Fibroblast of lung (primary cell): Measurements from ENCODE around the gene HMGB3. TPM values are rescaled to one million over a fixed set of nuclear protein-coding genes. Genes with fewer than 3 reads are reported as not detected.
"Not testable (repeated sequence)": the region's sequence is repeated elsewhere in the genome, so short reads cannot be mapped to it uniquely, and the experiment has no call there.

Source experiments
- DNase-seq, 2 donors: peaks; one replicate each; pipeline versions ENCODE4 v3.0.0 to v3.0.0-alpha.2; 2010; ENCODE audit warnings: low read depth in 2 of 2
- H2AFZ ChIP-seq: 2 replicates; pipeline ENCODE4 v1.5.1; 2012; ENCODE audit warnings: low read length, control low read depth, inconsistent platforms
- H3K27ac ChIP-seq: 2 replicates; pipeline ENCODE4 v1.5.1; 2011; ENCODE audit warnings: low read length, control low read depth; ENCODE audit not compliant: insufficient read depth
- H3K27me3 ChIP-seq: 2 replicates; pipeline ENCODE4 v1.5.1; 2011; ENCODE audit warnings: mild to moderate bottlenecking, low read length; ENCODE audit not compliant: control insufficient read depth, insufficient read depth
- H3K36me3 ChIP-seq: 2 replicates; pipeline ENCODE4 v1.5.1; 2011; ENCODE audit warnings: low read length; ENCODE audit not compliant: control insufficient read depth, insufficient read depth
- H3K4me1 ChIP-seq: 2 replicates; pipeline ENCODE4 v1.5.1; 2011; ENCODE audit warnings: low read length; ENCODE audit not compliant: control insufficient read depth, insufficient read depth; ENCODE audit errors: extremely low read depth
- H3K4me2 ChIP-seq: 2 replicates; pipeline ENCODE4 v1.5.1; 2011; ENCODE audit warnings: low read length, control low read depth; ENCODE audit not compliant: insufficient read depth; ENCODE audit errors: extremely low read depth
- H3K4me3 ChIP-seq, 4 experiments: fragments of 200-600 bp in 1 of 4; sonication (generic) in 1 of 4; replicated peaks in 1 of 4; 2 replicates each; pipeline ENCODE4 v1.5.1; 2011 to 2016; ENCODE audit warnings: low read length in 4 of 4, low read depth in 3 of 4, mild to moderate bottlenecking in 3 of 4, control low read depth in 2 of 4, inconsistent platforms in 1 of 4, mixed read lengths in 1 of 4; ENCODE audit not compliant: insufficient read depth in 1 of 4; ENCODE audit errors: control extremely low read depth in 1 of 4
- H3K79me2 ChIP-seq: 2 replicates; pipeline ENCODE4 v1.5.1; 2012; ENCODE audit warnings: mild to moderate bottlenecking, low read length, inconsistent platforms; ENCODE audit not compliant: control insufficient read depth, insufficient read depth
- H3K9ac ChIP-seq: 2 replicates; pipeline ENCODE4 v1.5.1; 2011; ENCODE audit warnings: mild to moderate bottlenecking, low read length, control low read depth; ENCODE audit not compliant: insufficient read depth
- H3K9me3 ChIP-seq: 2 replicates; pipeline ENCODE4 v1.5.1; 2012; ENCODE audit warnings: low read depth, low read length; ENCODE audit not compliant: control insufficient read depth, insufficient read depth
- H4K20me1 ChIP-seq: 2 replicates; pipeline ENCODE4 v1.5.1; 2011; ENCODE audit warnings: low read length; ENCODE audit not compliant: control insufficient read depth, insufficient read depth; ENCODE audit errors: extremely low read depth
- CTCF ChIP-seq, 2 donors: IDR thresholded peaks in 1 of 2; conservative IDR thresholded peaks in 1 of 2; 1 replicate in 1 of 2; 2 replicates in 1 of 2; pipeline ENCODE4 v1.5.1; 2011 to 2012; ENCODE audit warnings: low read length in 2 of 2, control low read depth in 1 of 2, inconsistent platforms in 1 of 2, low read depth in 1 of 2, mild to moderate bottlenecking in 1 of 2
- EZH2 ChIP-seq: IDR thresholded peaks from 2 replicates; pipeline ENCODE4 v1.5.1; 2012; ENCODE audit warnings: low read length, control low read depth, mild to moderate bottlenecking; ENCODE audit errors: missing control alignments
- polyA plus RNA-seq, 2 donors: library from polyadenylated mRNA; depleted of rRNA in 1 of 2; stranded (reverse) in 1 of 2; unstranded in 1 of 2; fragments of >200 nt; gene quantifications; 2 replicates each; pipeline ENCODE4 v1.2.1, GENCODE V29; 2011 to 2012; ENCODE audit warnings: missing spikeins in 1 of 2
- total RNA-seq: library from RNA; depleted of rRNA; stranded (reverse); fragments of >200 nt; gene quantifications from 2 replicates; pipeline ENCODE4 v1.2.1, GENCODE V29; 2014

Gene HMGB3
- total and polyA plus RNA-seq, 2 donors (not counting 1 experiment from before 2014, with no cell fraction given): 8.8 to 14.5 TPM

- Histone ChIP-seq H2AFZ (no peak overlapping the region), H3K4me1 (no peaks in the 10 kb centered on the region), H3K36me3 (no peaks in the 10 kb centered on the region), H3K9ac (no peak overlapping the region), H4K20me1 (no peaks in the 10 kb centered on the region), H3K27me3 (no peaks in the 10 kb centered on the region), H3K4me3 (no peak overlapping the region), H3K27ac (no peak overlapping the region), H3K4me2 (no peak overlapping the region), H3K9me3 (no peaks in the 10 kb centered on the region), H3K79me2 (no peaks in the 10 kb centered on the region)
- no peak for DNase-seq
- TF ChIP-seq CTCF (conservative IDR thresholded peaks at IDR 0.05 in 1 of 2, IDR thresholded peaks at IDR 0.05 in 1 of 2; ENCODE audit: low read depth in 1 of 2, low read length in 2 of 2) (no peak), EZH2 (no peak)
Measured at GRCh38 chrX:150959557-150959956, 23.6 kb upstream of the HMGB3 start.

GRCh38 chrX:150961631-150962030 is 21.5 kb upstream of the HMGB3 start:
- no peak for DNase-seq
- H3K9ac ChIP-seq: no peak overlapping the region
- no peaks in the 10 kb centered on the region for H3K27me3 ChIP-seq
- no peak overlapping the region for H3K27ac ChIP-seq
- no peaks in the 10 kb centered on the region for H3K4me1 ChIP-seq
- H2AFZ ChIP-seq: no peak overlapping the region
- no peak for TF ChIP-seq CTCF (conservative IDR thresholded peaks at IDR 0.05 in 1 of 2, IDR thresholded peaks at IDR 0.05 in 1 of 2; ENCODE audit: low read depth in 1 of 2, low read length in 2 of 2)
- TF ChIP-seq EZH2: no peak
- no peaks in the 10 kb centered on the region for H4K20me1 ChIP-seq
- no peaks in the 10 kb centered on the region for H3K9me3 ChIP-seq
- no peak overlapping the region for H3K4me3 ChIP-seq
- no peak overlapping the region for H3K4me2 ChIP-seq
- no peaks in the 10 kb centered on the region for H3K36me3 ChIP-seq
- H3K79me2 ChIP-seq: no peaks in the 10 kb centered on the region

- H3K27me3 ChIP-seq, H2AFZ ChIP-seq, H3K9me3 ChIP-seq, H3K27ac ChIP-seq, H3K9ac ChIP-seq, H3K4me2 ChIP-seq, H3K4me1 ChIP-seq, DNase-seq, H3K79me2 ChIP-seq, H3K4me3 ChIP-seq, H3K36me3 ChIP-seq, H4K20me1 ChIP-seq: not testable (repeated sequence)
Measured at GRCh38 chrX:150964416-150964815, 18.7 kb upstream of the HMGB3 start.
